K562 (cell line): ENCODE measurements around the gene TBXA2R. TPM values are rescaled to one million over a fixed set of nuclear protein-coding genes. Genes with fewer than 3 reads are reported as not detected.

ENCODE experiments used
- ATAC-seq: fragments of 200-7000 bp; cut with Tn5 transposase; 3 replicates; pipeline ENCODE4 v1.9.1; 2020; ENCODE audit warnings: moderate library complexity
- BruUV-seq: library from RNA; stranded (reverse); fragments of 400-500 nt; replicated peaks from 2 replicates; lab custom pipeline; 2021; lab: Mats Ljungman, UMichigan
- CTCF ChIA-PET: fragments of 300-600 bp; formaldehyde crosslinking; extraction: SDS; loops from one replicate; lab custom pipeline; 2021; ENCODE audit warnings: low intra/inter-chr PET ratio; lab: Yijun Ruan, JAX
- POLR2A ChIA-PET: fragments of 300-600, 350-650 bp; sonication (Branson Sonifier 250); formaldehyde crosslinking; extraction: SDS; loops from one replicate; lab custom pipeline; 2021; ENCODE audit warnings: antibody characterized with exemption, inconsistent platforms; lab: Yijun Ruan, JAX
- DNase-seq, 4 experiments: peaks; one replicate each; pipeline versions ENCODE4 v3.0.0 to v3.0.0-alpha.2; 2011 to 2018; ENCODE audit warnings: low spot score in 3 of 4, mixed read lengths in 3 of 4; ENCODE audit errors: extremely low read depth in 1 of 4
- FAIRE-seq: peaks from 2 replicates; lab custom pipeline; 2011; peaks lifted over from hg19 to GRCh38; lab: Jason Lieb, UNC
- H2AFZ ChIP-seq: 2 replicates; pipeline ENCODE4 v1.6.0; 2011; ENCODE audit warnings: low read depth, low read length, control low read depth, inconsistent platforms
- H3K27ac ChIP-seq: fragments of 200-600 bp; 3 replicates; pipeline ENCODE4 v1.8.0; 2011; ENCODE audit warnings: low read depth, mild to moderate bottlenecking, control low read depth, inconsistent platforms, low read length, moderate library complexity, mixed read lengths; ENCODE audit errors: extremely low read depth
- H3K27me3 ChIP-seq, 2 experiments: fragments of 300-600 bp in 1 of 2; 2 replicates in 1 of 2; 3 replicates in 1 of 2; pipeline versions ENCODE4 v1.6.0 to v1.8.0; 2011; ENCODE audit warnings: inconsistent platforms in 2 of 2, low read length in 2 of 2, mild to moderate bottlenecking in 1 of 2, mixed read lengths in 1 of 2, moderate library complexity in 1 of 2; ENCODE audit not compliant: control insufficient read depth in 2 of 2, insufficient read depth in 2 of 2
- H3K36me3 ChIP-seq: fragments of 300-600 bp; 3 replicates; pipeline ENCODE4 v1.8.0; 2011; ENCODE audit warnings: mild to moderate bottlenecking, low read length, inconsistent platforms; ENCODE audit not compliant: control insufficient read depth, insufficient read depth
- H3K4me1 ChIP-seq, 2 experiments: fragments of 200-600 bp in 1 of 2; replicated peaks in 1 of 2; 2 replicates in 1 of 2; 3 replicates in 1 of 2; pipeline versions ENCODE4 v1.5.1 to v1.8.0; 2011; ENCODE audit warnings: inconsistent platforms in 2 of 2, low read length in 2 of 2, mild to moderate bottlenecking in 1 of 2, mixed read lengths in 1 of 2, moderate library complexity in 1 of 2; ENCODE audit not compliant: control insufficient read depth in 2 of 2, insufficient read depth in 2 of 2
- H3K4me2 ChIP-seq: 2 replicates; pipeline ENCODE4 v1.6.1; 2011; ENCODE audit warnings: low read length, control low read depth, inconsistent platforms, mixed read lengths; ENCODE audit not compliant: insufficient read depth
- H3K4me3 ChIP-seq: fragments of 200-600 bp; sonication (generic), shearing (Covaris generic); 2 replicates; pipeline ENCODE4 v1.5.1; 2016; ENCODE audit warnings: control low read depth, inconsistent platforms
- H3K79me2 ChIP-seq: fragments of 200-600 bp; 3 replicates; pipeline ENCODE4 v1.8.0; 2011; ENCODE audit warnings: low read length, inconsistent platforms; ENCODE audit not compliant: control insufficient read depth, insufficient read depth
- H3K9ac ChIP-seq, 2 experiments: 2 replicates each; pipeline versions ENCODE4 v1.6.0 to v1.6.1; 2011; ENCODE audit warnings: low read depth in 2 of 2, low read length in 2 of 2, control low read depth in 1 of 2, inconsistent platforms in 1 of 2, mild to moderate bottlenecking in 1 of 2, mixed read lengths in 1 of 2; ENCODE audit not compliant: insufficient read depth in 1 of 2
- H3K9me1 ChIP-seq: one replicate; pipeline ENCODE4 v1.6.0; 2011; ENCODE audit warnings: inconsistent platforms, mild to moderate bottlenecking, low read length, moderate library complexity; ENCODE audit not compliant: control insufficient read depth, insufficient read depth
- H3K9me3 ChIP-seq: replicated peaks from 2 replicates; pipeline ENCODE4 v1.5.1; 2011; ENCODE audit warnings: low read depth, low read length, inconsistent platforms; ENCODE audit not compliant: control insufficient read depth, insufficient read depth
- H4K20me1 ChIP-seq: replicated peaks from 2 replicates; pipeline ENCODE4 v1.6.1; 2011; ENCODE audit warnings: low read length, inconsistent platforms, mixed read lengths; ENCODE audit not compliant: control insufficient read depth, insufficient read depth
- CCNT2 ChIP-seq: IDR thresholded peaks from 2 replicates; pipeline ENCODE4 v1.6.1; 2011; ENCODE audit warnings: borderline replicate concordance, low read depth, mild to moderate bottlenecking, moderate library complexity, mixed read lengths, low read length; ENCODE audit not compliant: insufficient read length; ENCODE audit errors: extremely low read depth
- ETS1 ChIP-seq: conservative IDR thresholded peaks from 2 replicates; pipeline ENCODE4 v1.6.1; 2011; ENCODE audit warnings: low read depth, mild to moderate bottlenecking, low read length; ENCODE audit not compliant: control insufficient read depth
- HINFP ChIP-seq: fragments of 450-650 bp; conservative IDR thresholded peaks from 2 replicates; pipeline ENCODE4 v1.6.1; 2016; ENCODE audit warnings: missing genetic modification characterization, low read depth, mild to moderate bottlenecking, control low read depth, missing compliant biosample characterization
- HNRNPK ChIP-seq: fragments of 200-400 bp; formaldehyde crosslinking; IDR thresholded peaks from one replicate; pipeline ENCODE4 v1.6.1; 2018; ENCODE audit warnings: mild to moderate bottlenecking, low read depth, low read length; ENCODE audit not compliant: poor library complexity, severe bottlenecking
- HOMEZ ChIP-seq: fragments of 250-450 bp; sonication (Bioruptor Pico); IDR thresholded peaks from 2 replicates; pipeline ENCODE4 v1.4.0; 2020; ENCODE audit warnings: mild to moderate bottlenecking, moderate library complexity
- MAFK ChIP-seq: IDR thresholded peaks from 2 replicates; pipeline ENCODE4 v1.6.1; 2011; ENCODE audit warnings: low read length, improper control_type of control experiment
- MYBL2 ChIP-seq, 2 experiments: fragments of 450-650 bp in 1 of 2; sonication (generic) in 1 of 2; formaldehyde crosslinking in 1 of 2; IDR thresholded peaks; 2 replicates each; pipeline versions ENCODE4 v1.6.1 to v1.8.1; 2017 to 2022; ENCODE audit warnings: borderline replicate concordance in 1 of 2, inconsistent platforms in 1 of 2, low read depth in 1 of 2, mild to moderate bottlenecking in 1 of 2, missing genetic modification reagents in 1 of 2, moderate library complexity in 1 of 2
- PCBP2 ChIP-seq: fragments of 200-400 bp; formaldehyde crosslinking; IDR thresholded peaks from 2 replicates; pipeline ENCODE4 v1.6.1; 2018; ENCODE audit warnings: low read length, low read depth, mild to moderate bottlenecking, moderate library complexity; ENCODE audit not compliant: poor library complexity, severe bottlenecking
- PHF20 ChIP-seq: fragments of 450-650 bp; IDR thresholded peaks from 2 replicates; pipeline ENCODE4 v1.6.1; 2018; ENCODE audit not compliant: partially characterized antibody
- POLR2A ChIP-seq: fragments of 450-650 bp; conservative IDR thresholded peaks from 2 replicates; pipeline ENCODE4 v1.6.1; 2016
- PYGO2 ChIP-seq: fragments of 450-650 bp; IDR thresholded peaks from 2 replicates; pipeline ENCODE4 v1.6.1; 2016; ENCODE audit warnings: mild to moderate bottlenecking, missing genetic modification characterization, moderate library complexity, missing compliant biosample characterization
- RNF2 ChIP-seq: sonication (generic); IDR thresholded peaks from 2 replicates; pipeline ENCODE4 v1.6.1; 2016
- SUPT5H ChIP-seq: fragments of 450-650 bp; IDR thresholded peaks from 2 replicates; pipeline ENCODE4 v1.6.1; 2016
- ZEB2 ChIP-seq: fragments of 450-650 bp; IDR thresholded peaks from 2 replicates; pipeline ENCODE4 v1.6.1; 2016
- ZNF347 ChIP-seq: fragments of 450-650 bp; formaldehyde crosslinking; IDR thresholded peaks from 2 replicates; pipeline ENCODE4 v1.4.0; 2020; ENCODE audit warnings: low read depth, mild to moderate bottlenecking, moderate library complexity
- ZNF780A ChIP-seq: fragments of 250-450 bp; sonication (Bioruptor Pico); IDR thresholded peaks from 2 replicates; pipeline ENCODE4 v1.5.0; 2021; ENCODE audit warnings: mild to moderate bottlenecking
- ZNF79 ChIP-seq: fragments of 250-450 bp; sonication (Bioruptor Pico); IDR thresholded peaks from 2 replicates; pipeline ENCODE4 v1.4.0; 2020; ENCODE audit warnings: low read depth, mild to moderate bottlenecking, moderate library complexity
- WGBS: fragments of 100-300 bp; shearing (Covaris generic); methylation state at CpG from one replicate; pipeline ENCODE4 v1.1.6; 2016; ENCODE audit warnings: low coverage, mixed read lengths; ENCODE audit not compliant: insufficient coverage; ENCODE audit errors: missing lambda C conversion rate; 5-methylcytosine and 5-hydroxymethylcytosine counted together
- in situ Hi-C: fragments of 300-500 bp; cut with MboI; formaldehyde crosslinking; loops from 4 replicates; pipeline ENCODE4 v1.15.0; 2018; ENCODE audit warnings: inconsistent platforms, mixed read lengths
- intact Hi-C: fragments of 100-400 bp; cut with micrococcal nuclease; formaldehyde crosslinking; loops from 2 replicates; pipeline ENCODE4 v1.14.2; 2022
- polyA plus RNA-seq, 8 experiments: library from polyadenylated mRNA; depleted of rRNA in 4 of 8; stranded (reverse) in 5 of 8; unstranded in 3 of 8; fragments of >200 nt; fragmentation: Nextera tagmentation in 2 of 8; fragmentation: Illumina TruSeq in 1 of 8; extraction: Ambion mirVana in 2 of 8; extraction: Trizol in 1 of 8; gene quantifications; 2 replicates each; pipeline versions ENCODE4 v1.2.1 to v1.2.3, GENCODE V29; 2011 to 2014; ENCODE audit warnings: inconsistent platforms in 1 of 8, missing spikeins in 1 of 8
- total RNA-seq, 7 experiments: library from RNA; depleted of rRNA in 6 of 7; stranded (reverse); fragments of >200 nt in 6 of 7; fragmentation: Illumina TruSeq in 2 of 7; extraction: Trizol in 2 of 7; gene quantifications; 2 replicates each; pipeline versions ENCODE4 v1.2.1 to v1.2.3, GENCODE V29; 2011 to 2021; ENCODE audit warnings: low replicate concordance in 1 of 7

The TBXA2R gene
- total and polyA plus RNA-seq, 9 of the 15 experiments (the other 6 are each of a cell fraction or from before 2014, with no cell fraction given) = 1.5 to 24.0 (median 2.8) TPM

- Histone ChIP-seq H3K4me1 (peaks cover 38 to 85% of the 10 kb centered on the region in 2 experiments), H2AFZ (no peak overlapping the region), H3K9ac (peak overlapping the region in 1 of 2 experiments; percentile 66; a peak in 2 of 4 replicates), H3K36me3 (peaks cover 41% of the 10 kb centered on the region), H3K9me3 (no peaks in the 10 kb centered on the region), H3K4me2 (peak overlapping the region; percentile 43), H4K20me1 (peaks cover 3% of the 10 kb centered on the region; the same call in 1 of the 2 replicates), H3K4me3 (peak overlapping the region; percentile 11; the same call in 1 of the 2 replicates)
- no peak for ATAC-seq
- intact Hi-C loops = no loop called here
- BruUV-seq = no TSS peak
- FAIRE-seq = no peak
- CTCF ChIA-PET = no interaction called here
- POLR2A ChIA-PET = interaction anchor here (0.6 to 1.5 kb wide), 6 partner anchors 9 to 133 kb away, joined by 3 to 4 read pairs (median 3); no protein-coding TSS in a partner anchor
- DNase-seq = peak in 1 of 4 experiments; percentile 59
- WGBS = 62% methylated on average over 20 of the region's 29 CpGs
- in situ Hi-C loops = no loop called here
- TF ChIP-seq POLR2A (peak; percentile 40), RNF2 (no peak), MAFK (no peak), ETS1 (0 out of 2 replicates have a peak, but pooled peaks have one; percentile 35), PYGO2 (tag) (no peak), ZNF79 (CRISPR knock-in tag) (no peak), ZEB2 (no peak), PHF20 (no peak), HNRNPK (no peak), SUPT5H (peak; percentile 45; the same call in 1 of the 2 replicates), PCBP2 (no peak), ZNF780A (CRISPR knock-in tag) (no peak), HINFP (tag) (no peak), ZNF347 (no peak), MYBL2 (IDR thresholded peaks at IDR 0.05; ENCODE audit: low read depth) (no peak), MYBL2 (CRISPR knock-in tag; IDR thresholded peaks at IDR 0.05; ENCODE audit: borderline replicate concordance) (no peak), CCNT2 (no peak), HOMEZ (no peak)
- TF ChIP-seq, all 486 proteins: peak for 3
- Histone ChIP-seq H3K9me1 (peaks cover 5% of the 10 kb centered on the region), H3K79me2 (peaks cover 20% of the 10 kb centered on the region), H3K27ac (peak overlapping the region; percentile 12; the same call in 1 of the 3 replicates), H3K27me3 (no peaks in the 10 kb centered on the region)
Measured at GRCh38 chr19:3575949-3576673, 30.6 kb downstream of the TBXA2R start.
